Endothelial cell (in vitro differentiated cells): Measurements from ENCODE around the gene TNIK. TPM values are rescaled to one million over a fixed set of nuclear protein-coding genes. Genes with fewer than 3 reads are reported as not detected.

Experiments used
- DNase-seq: peaks from one replicate; pipeline ENCODE4 v3.0.0; 2021; ENCODE audit warnings: low spot score
- H3K27ac Mint-ChIP-seq: one replicate; pipeline ENCODE4 v1.8.0; 2021; ENCODE audit warnings: mixed read lengths, inconsistent platforms; ENCODE audit not compliant: unreplicated experiment
- H3K27me3 Mint-ChIP-seq: one replicate; pipeline ENCODE4 v1.8.0; 2021; ENCODE audit warnings: mild to moderate bottlenecking, moderate library complexity, mixed read lengths, inconsistent platforms; ENCODE audit not compliant: unreplicated experiment
- H3K36me3 Mint-ChIP-seq: one replicate; pipeline ENCODE4 v1.8.0; 2021; ENCODE audit warnings: mild to moderate bottlenecking, low read depth, mixed read lengths, inconsistent platforms; ENCODE audit not compliant: unreplicated experiment
- H3K4me1 Mint-ChIP-seq: one replicate; pipeline ENCODE4 v1.8.0; 2021; ENCODE audit warnings: mild to moderate bottlenecking, mixed read lengths, inconsistent platforms; ENCODE audit not compliant: unreplicated experiment
- H3K4me3 Mint-ChIP-seq: one replicate; pipeline ENCODE4 v1.8.0; 2021; ENCODE audit warnings: mild to moderate bottlenecking, mixed read lengths, inconsistent platforms; ENCODE audit not compliant: unreplicated experiment
- H3K9me3 Mint-ChIP-seq: one replicate; pipeline ENCODE4 v1.8.0; 2021; ENCODE audit warnings: mixed read lengths, inconsistent platforms; ENCODE audit not compliant: unreplicated experiment
- total RNA-seq: library from RNA; stranded (reverse); fragmentation: NEBNext Ultra II Directional; extraction: Animal tissue kit (Norgen Biotek cat#: 25700); gene quantifications from one replicate; pipeline ENCODE4 v1.2.1, GENCODE V29; 2021; ENCODE audit not compliant: unreplicated experiment
- TF ChIP-seq, protein P1 (sequence below): fragments of 200-600 bp; sonication (generic); IDR thresholded peaks from one replicate; pipeline ENCODE4 v1.5.0; 2021; ENCODE audit warnings: antibody characterized with exemption; ENCODE audit not compliant: unreplicated experiment

TNIK gene
- total RNA-seq, 1 donor from 2014 or later: 67.0 TPM

DNA sequence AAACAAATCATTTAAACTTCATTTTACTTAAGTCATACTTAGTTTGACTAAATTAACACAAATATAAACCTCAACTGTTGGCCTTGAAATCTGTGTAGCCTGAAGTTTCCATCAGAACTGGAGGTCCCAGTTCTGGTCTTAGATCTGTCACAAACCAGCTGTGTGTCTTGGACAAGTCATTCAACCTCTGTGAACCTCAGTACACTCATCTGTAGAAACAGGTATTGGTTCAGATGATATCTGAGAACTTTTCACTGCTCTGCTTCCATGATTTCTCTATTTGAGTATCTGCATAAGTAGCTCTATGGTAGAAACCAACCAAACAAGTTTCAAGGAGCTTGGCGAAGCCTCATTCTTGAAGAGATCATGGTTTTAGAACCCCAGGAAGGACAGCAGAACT lies 373.3 kb downstream of the TNIK start:
- Mint-ChIP-seq H3K4me3 (no peak overlapping the region), H3K27ac (no peak overlapping the region), H3K9me3 (no peaks in the 10 kb centered on the region), H3K36me3 (peaks cover 44% of the 10 kb centered on the region), H3K4me1 (no peaks in the 10 kb centered on the region), H3K27me3 (peaks cover 5% of the 10 kb centered on the region)
- no peak for DNase-seq
- TF ChIP-seq, protein P1, sequence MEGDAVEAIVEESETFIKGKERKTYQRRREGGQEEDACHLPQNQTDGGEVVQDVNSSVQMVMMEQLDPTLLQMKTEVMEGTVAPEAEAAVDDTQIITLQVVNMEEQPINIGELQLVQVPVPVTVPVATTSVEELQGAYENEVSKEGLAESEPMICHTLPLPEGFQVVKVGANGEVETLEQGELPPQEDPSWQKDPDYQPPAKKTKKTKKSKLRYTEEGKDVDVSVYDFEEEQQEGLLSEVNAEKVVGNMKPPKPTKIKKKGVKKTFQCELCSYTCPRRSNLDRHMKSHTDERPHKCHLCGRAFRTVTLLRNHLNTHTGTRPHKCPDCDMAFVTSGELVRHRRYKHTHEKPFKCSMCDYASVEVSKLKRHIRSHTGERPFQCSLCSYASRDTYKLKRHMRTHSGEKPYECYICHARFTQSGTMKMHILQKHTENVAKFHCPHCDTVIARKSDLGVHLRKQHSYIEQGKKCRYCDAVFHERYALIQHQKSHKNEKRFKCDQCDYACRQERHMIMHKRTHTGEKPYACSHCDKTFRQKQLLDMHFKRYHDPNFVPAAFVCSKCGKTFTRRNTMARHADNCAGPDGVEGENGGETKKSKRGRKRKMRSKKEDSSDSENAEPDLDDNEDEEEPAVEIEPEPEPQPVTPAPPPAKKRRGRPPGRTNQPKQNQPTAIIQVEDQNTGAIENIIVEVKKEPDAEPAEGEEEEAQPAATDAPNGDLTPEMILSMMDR: no peak

DNA sequence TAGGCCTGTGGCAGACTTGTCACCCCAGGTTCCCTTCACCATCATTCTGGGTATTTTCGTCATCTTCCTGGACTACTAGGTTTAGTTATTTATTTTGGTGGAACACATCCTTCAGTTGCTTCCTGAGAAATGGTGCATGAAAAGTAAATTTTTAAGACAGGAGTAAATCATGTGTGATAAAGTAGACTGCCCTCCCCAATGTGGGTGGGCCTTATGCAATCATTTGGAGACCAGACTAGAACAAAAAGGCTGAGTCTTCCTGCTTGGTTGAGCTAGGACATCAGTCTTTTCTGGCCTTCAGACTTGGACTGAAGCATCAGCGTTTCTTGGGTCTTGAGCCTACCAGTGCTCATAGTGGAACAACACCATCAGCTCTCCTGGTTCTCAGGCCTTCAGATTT lies 382.9 kb downstream of the TNIK start:
- DNase-seq: no peak
- Mint-ChIP-seq H3K4me3 (no peak overlapping the region), H3K27ac (no peak overlapping the region), H3K27me3 (no peaks in the 10 kb centered on the region), H3K9me3 (no peaks in the 10 kb centered on the region), H3K4me1 (no peaks in the 10 kb centered on the region), H3K36me3 (peaks cover 21% of the 10 kb centered on the region)
- TF ChIP-seq, protein P1: no peak

- Mint-ChIP-seq H3K9me3 (no peaks in the 10 kb centered on the region), H3K36me3 (peaks cover 25% of the 10 kb centered on the region), H3K27me3 (no peaks in the 10 kb centered on the region), H3K4me3 (no peak overlapping the region), H3K4me1 (no peaks in the 10 kb centered on the region), H3K27ac (no peak overlapping the region)
- no peak for DNase-seq
- TF ChIP-seq, protein P1: no peak
Measured at GRCh38 chr3:171072432-171072831, 387.8 kb downstream of the TNIK start.

DNA sequence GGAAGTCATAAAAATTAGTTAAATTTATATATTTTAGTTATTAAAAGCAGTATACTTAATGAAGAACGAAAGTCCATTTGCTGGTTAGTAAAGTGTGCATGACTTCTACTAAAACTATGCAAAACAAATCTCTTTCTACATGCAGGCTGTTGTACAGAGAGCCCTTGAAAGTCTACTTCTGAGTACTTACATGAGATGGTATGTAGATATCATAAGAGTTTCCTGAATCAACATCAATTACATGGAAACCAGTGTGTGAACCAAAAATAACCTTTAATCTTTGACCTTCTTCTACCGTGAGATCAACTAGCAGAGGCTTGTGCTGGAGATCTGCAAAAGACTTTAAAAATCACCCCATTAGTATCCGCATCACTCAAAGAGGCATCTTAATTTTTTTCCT lies 391.5 kb downstream of the TNIK start:
- no peaks in the 10 kb centered on the region for H3K4me1 Mint-ChIP-seq
- H3K9me3 Mint-ChIP-seq: no peaks in the 10 kb centered on the region
- TF ChIP-seq, protein P1: no peak
- no peak for DNase-seq
- H3K27me3 Mint-ChIP-seq: no peaks in the 10 kb centered on the region
- H3K4me3 Mint-ChIP-seq: no peak overlapping the region
- H3K36me3 Mint-ChIP-seq: peaks cover 30% of the 10 kb centered on the region
- H3K27ac Mint-ChIP-seq: no peak overlapping the region

GRCh38 chr3:171066206-171066605 lies 394.0 kb downstream of the TNIK start:
- H3K27ac Mint-ChIP-seq: no peak overlapping the region
- no peak for DNase-seq
- TF ChIP-seq, protein P1: no peak
- no peaks in the 10 kb centered on the region for H3K27me3 Mint-ChIP-seq
- peaks cover 30% of the 10 kb centered on the region for H3K36me3 Mint-ChIP-seq
- H3K4me3 Mint-ChIP-seq: no peak overlapping the region
- no peaks in the 10 kb centered on the region for H3K4me1 Mint-ChIP-seq
- H3K9me3 Mint-ChIP-seq: no peaks in the 10 kb centered on the region
